SK-N-SH (cell line): Measurements from ENCODE around the gene KCTD14. TPM values are rescaled to one million over a fixed set of nuclear protein-coding genes. Genes with fewer than 3 reads are reported as not detected.

Experiments
- CTCF ChIA-PET: fragments of 300-600, 350-600 bp; formaldehyde crosslinking; extraction: SDS; loops from one replicate; lab custom pipeline; 2021; lab: Yijun Ruan, JAX
- POLR2A ChIA-PET: fragments of 350-600 bp; sonication (Branson Sonifier 250); formaldehyde crosslinking; extraction: SDS; loops from one replicate; lab custom pipeline; 2020; ENCODE audit warnings: antibody characterized with exemption, inconsistent platforms; lab: Yijun Ruan, JAX
- DNase-seq: peaks from one replicate; pipeline ENCODE4 v3.0.0; 2012
- H2AFZ ChIP-seq: fragments of 200-600 bp; sonication (generic); 2 replicates; pipeline ENCODE4 v1.8.1; 2016; ENCODE audit warnings: antibody characterized with exemption, mild to moderate bottlenecking, low read depth
- H3F3A ChIP-seq: fragments of 200-600 bp; sonication (generic); replicated peaks from 2 replicates; pipeline ENCODE3; 2016; ENCODE audit warnings: antibody characterized with exemption, mild to moderate bottlenecking; ENCODE audit not compliant: insufficient read depth
- H3K27ac ChIP-seq, 2 experiments: fragments of 200-500 bp in 1 of 2; fragments of 200-600 bp in 1 of 2; sonication (Bioruptor generic) in 1 of 2; sonication (generic), shearing (Covaris generic) in 1 of 2; 2 replicates each; pipeline versions ENCODE4 v1.5.1 to v1.6.1; 2014 to 2016; ENCODE audit warnings: low read depth in 2 of 2, inconsistent platforms in 1 of 2, low read length in 1 of 2, mild to moderate bottlenecking in 1 of 2, mixed read lengths in 1 of 2
- H3K27me3 ChIP-seq: fragments of 200-600 bp; sonication (generic), shearing (Covaris generic); 2 replicates; pipeline ENCODE4 v1.6.1; 2016; ENCODE audit warnings: mixed run types; ENCODE audit not compliant: insufficient read depth
- H3K36me3 ChIP-seq, 2 experiments: fragments of 200-500 bp in 1 of 2; fragments of 200-600 bp in 1 of 2; sonication (Bioruptor generic) in 1 of 2; sonication (generic) in 1 of 2; replicated peaks in 1 of 2; 2 replicates each; pipeline versions ENCODE3 to v1.5.1; 2014 to 2016; ENCODE audit warnings: low read length in 1 of 2, mild to moderate bottlenecking in 1 of 2; ENCODE audit not compliant: insufficient read depth in 2 of 2, control insufficient read depth in 1 of 2
- H3K4me1 ChIP-seq, 2 experiments: fragments of 200-500 bp in 1 of 2; fragments of 200-600 bp in 1 of 2; sonication (Bioruptor generic) in 1 of 2; sonication (generic), shearing (Covaris generic) in 1 of 2; 2 replicates each; pipeline versions ENCODE4 v1.5.1 to v1.6.1; 2014 to 2016; ENCODE audit warnings: low read depth in 1 of 2, low read length in 1 of 2, mixed run types in 1 of 2; ENCODE audit not compliant: insufficient read depth in 2 of 2, control insufficient read depth in 1 of 2
- H3K4me2 ChIP-seq: fragments of 200-600 bp; sonication (generic), shearing (Covaris generic); 2 replicates; pipeline ENCODE4 v1.6.1; 2017; ENCODE audit warnings: mixed run types
- H3K4me3 ChIP-seq, 2 experiments: fragments of 200-500 bp in 1 of 2; fragments of 200-600 bp in 1 of 2; sonication (Bioruptor generic) in 1 of 2; sonication (generic), shearing (Covaris generic) in 1 of 2; 2 replicates each; pipeline versions ENCODE4 v1.5.1 to v1.8.1; 2014 to 2016; ENCODE audit warnings: low read depth in 2 of 2, inconsistent platforms in 1 of 2, low read length in 1 of 2, mild to moderate bottlenecking in 1 of 2, mixed read lengths in 1 of 2, moderate library complexity in 1 of 2
- H3K79me2 ChIP-seq: fragments of 200-600 bp; sonication (generic); 2 replicates; pipeline ENCODE4 v1.8.1; 2017; ENCODE audit warnings: mild to moderate bottlenecking; ENCODE audit not compliant: insufficient read depth
- H3K9ac ChIP-seq: fragments of 200-600 bp; sonication (generic); 2 replicates; pipeline ENCODE4 v1.6.1; 2017; ENCODE audit warnings: mixed run types
- H3K9me2 ChIP-seq: fragments of 200-600 bp; sonication (generic); 2 replicates; pipeline ENCODE4 v1.6.1; 2017; ENCODE audit warnings: mixed run types
- H3K9me3 ChIP-seq: fragments of 200-600 bp; sonication (generic); 2 replicates; pipeline ENCODE4 v1.6.1; 2017; ENCODE audit warnings: mixed run types, mild to moderate bottlenecking, moderate library complexity
- H4K20me1 ChIP-seq: fragments of 200-600 bp; sonication (generic); 2 replicates; pipeline ENCODE4 v1.6.1; 2017; ENCODE audit warnings: mild to moderate bottlenecking, mixed run types; ENCODE audit not compliant: insufficient read depth
- ELF1 ChIP-seq: IDR thresholded peaks from 2 replicates; pipeline ENCODE4 v1.4.0; 2012
- GATA2 ChIP-seq: sonication (generic); formaldehyde crosslinking; IDR thresholded peaks from 2 replicates; pipeline ENCODE4 v1.5.0; 2020; ENCODE audit warnings: mild to moderate bottlenecking, missing genetic modification reagents
- NFIC ChIP-seq: IDR thresholded peaks from 2 replicates; pipeline ENCODE4 v1.4.0; 2012; ENCODE audit warnings: borderline replicate concordance
- REST ChIP-seq: IDR thresholded peaks from 2 replicates; pipeline ENCODE4 v1.6.1; 2012; ENCODE audit warnings: mild to moderate bottlenecking, low read depth, low read length, moderate library complexity
- USF1 ChIP-seq: IDR thresholded peaks from 2 replicates; pipeline ENCODE4 v1.4.0; 2012; ENCODE audit warnings: low read depth, borderline replicate concordance
- YY1 ChIP-seq: IDR thresholded peaks from 2 replicates; pipeline ENCODE4 v1.4.0; 2012; ENCODE audit warnings: low read depth, mild to moderate bottlenecking
- WGBS: methylation state at CpG from one replicate; pipeline ENCODE4 v1.1.6; 2017; ENCODE audit warnings: low lambda C conversion rate; 5-methylcytosine and 5-hydroxymethylcytosine counted together
- polyA plus RNA-seq, 3 experiments: library from polyadenylated mRNA; depleted of rRNA; stranded (reverse); fragments of >200 nt; gene quantifications; 2 replicates each; pipeline ENCODE4 v1.2.3, GENCODE V29; 2012

Gene KCTD14
- polyA plus RNA-seq, 1 of the 3 experiments (the other 2 are of a cell fraction), result 0.25 TPM

GRCh38 chr11:78070621-78071020 lies 47.5 kb upstream of the KCTD14 start:
- no peak overlapping the region for H2AFZ ChIP-seq
- H3K79me2 ChIP-seq, result peaks cover 59% of the 10 kb centered on the region
- no peak overlapping the region for H3K4me3 ChIP-seq
- H3K9me3 ChIP-seq, result no peaks in the 10 kb centered on the region
- peaks cover 39 to 54% of the 10 kb centered on the region in 2 experiments for H3K36me3 ChIP-seq
- H3K27ac ChIP-seq, result no peak overlapping the region; a peak in 1 of 4 replicates
- H3K9ac ChIP-seq, result no peak overlapping the region
- H3K4me1 ChIP-seq, result peaks cover 0 to 8% of the 10 kb centered on the region in 2 experiments; a peak in 1 of 4 replicates
- POLR2A ChIA-PET, result no interaction called here
- no peaks in the 10 kb centered on the region for H3K9me2 ChIP-seq
- CTCF ChIA-PET, result interaction anchor here (1.2 to 1.6 kb wide), 2 partner anchors 25 to 71 kb away, joined by 3 to 4 read pairs; no protein-coding TSS in a partner anchor
- H3K4me2 ChIP-seq, result no peak overlapping the region
- peaks cover 9% of the 10 kb centered on the region for H4K20me1 ChIP-seq
- no peak for TF ChIP-seq ELF1
- TF ChIP-seq YY1, result no peak
- no peak for TF ChIP-seq USF1
- TF ChIP-seq REST, result no peak
- TF ChIP-seq GATA2 (CRISPR knock-in tag), result no peak
- H3F3A ChIP-seq, result no peaks in the 10 kb centered on the region
- no peak for DNase-seq
- WGBS, result 95% methylated on average over 2 of the region's 2 CpGs
- H3K27me3 ChIP-seq, result no peaks in the 10 kb centered on the region

- H3K9ac ChIP-seq, result no peak overlapping the region
- ChIA-PET CTCF (interaction anchor here (1.2 to 2.1 kb wide), 2 partner anchors 11 to 24 kb away, joined by 3 to 6 read pairs; partner anchors contain the start of gene NDUFC2), POLR2A (no interaction called here)
- peaks cover 48% of the 10 kb centered on the region for H3K79me2 ChIP-seq
- no peak overlapping the region for H3K27ac ChIP-seq
- H3K9me2 ChIP-seq, result no peaks in the 10 kb centered on the region
- H3K4me1 ChIP-seq, result peaks cover 0 to 6% of the 10 kb centered on the region in 2 experiments; a peak in 1 of 4 replicates
- H3F3A ChIP-seq, result no peaks in the 10 kb centered on the region
- H3K27me3 ChIP-seq, result no peaks in the 10 kb centered on the region
- no peaks in the 10 kb centered on the region for H4K20me1 ChIP-seq
- H2AFZ ChIP-seq, result no peak overlapping the region
- no peak for TF ChIP-seq YY1
- 0 out of 2 replicates have a peak, but pooled peaks have one; percentile 29 for TF ChIP-seq NFIC
- WGBS, result 52% methylated on average over 2 of the region's 2 CpGs
- no peak for DNase-seq
- no peak overlapping the region for H3K4me2 ChIP-seq
- H3K9me3 ChIP-seq, result no peaks in the 10 kb centered on the region
- peaks cover 39 to 48% of the 10 kb centered on the region in 2 experiments for H3K36me3 ChIP-seq
- H3K4me3 ChIP-seq, result no peak overlapping the region
These were observed 46.4 kb upstream of the KCTD14 start for GRCh38 chr11:78069465-78069864.
